T-cell (primary cell): ENCODE data around the gene MYB. TPM values are rescaled to one million over a fixed set of nuclear protein-coding genes. Genes with fewer than 3 reads are reported as not detected.

Experiments used
- ATAC-seq, 4 experiments: fragments of 200-7000 bp in 3 of 4; fragments of 150-1000 bp in 1 of 4; cut with Tn5 transposase; replicated peaks in 1 of 4; 1 replicate in 3 of 4; 2 replicates in 1 of 4; pipeline ENCODE4 v1.10.0; 2021; ENCODE audit warnings: moderate library complexity in 3 of 4, mild to moderate bottlenecking in 2 of 4, moderate number of reproducible peaks in 1 of 4
- CTCF ChIA-PET, 2 donors: fragments of 300-600 bp; sonication (Branson Sonifier 250); formaldehyde crosslinking; loops; one replicate each; lab custom pipeline; 2022; ENCODE audit warnings: antibody characterized with exemption in 2 of 2; lab: Charles Lee
- POLR2A ChIA-PET, 2 donors: fragments of 300-600 bp; sonication (Branson Sonifier 250); formaldehyde crosslinking; loops; one replicate each; lab custom pipeline; 2022; ENCODE audit warnings: antibody characterized with exemption in 2 of 2; lab: Charles Lee
- DNase-seq, 35 experiments: peaks; one replicate each; pipeline versions ENCODE4 v3.0.0 to v3.0.0-alpha.2; 2013 to 2023
- H3K27ac ChIP-seq: one replicate; pipeline ENCODE4 v1.5.1; 2013; ENCODE audit warnings: low read length
- H3K27me3 ChIP-seq, 2 experiments: replicated peaks in 1 of 2; 1 replicate in 1 of 2; 2 replicates in 1 of 2; pipeline versions ENCODE4 v1.6.1 to v1.7.0; 2013; ENCODE audit warnings: low read length in 1 of 2, mixed read lengths in 1 of 2; ENCODE audit not compliant: control insufficient read depth in 2 of 2, insufficient read depth in 2 of 2; ENCODE audit errors: extremely low read depth in 1 of 2
- H3K36me3 ChIP-seq, 2 donors: 1 replicate in 1 of 2; 2 replicates in 1 of 2; pipeline versions ENCODE4 v1.6.1 to v1.7.0; 2013; ENCODE audit warnings: low read length in 1 of 2; ENCODE audit not compliant: control insufficient read depth in 2 of 2, insufficient read depth in 1 of 2; ENCODE audit errors: extremely low read depth in 1 of 2
- H3K4me1 ChIP-seq, 2 experiments: 1 replicate in 1 of 2; 2 replicates in 1 of 2; pipeline versions ENCODE4 v1.6.1 to v1.7.0; 2013; ENCODE audit warnings: low read length in 2 of 2, mixed read lengths in 1 of 2; ENCODE audit not compliant: insufficient read depth in 2 of 2, control insufficient read depth in 1 of 2; ENCODE audit errors: extremely low read depth in 1 of 2
- H3K4me3 ChIP-seq, 2 donors: 1 replicate in 1 of 2; 2 replicates in 1 of 2; pipeline versions ENCODE4 v1.5.1 to v1.7.0; 2013; ENCODE audit warnings: mild to moderate bottlenecking in 2 of 2, low read length in 1 of 2, moderate library complexity in 1 of 2; ENCODE audit not compliant: control insufficient read depth in 1 of 2; ENCODE audit errors: extremely low read depth in 1 of 2
- H3K9me3 ChIP-seq: 2 replicates; pipeline ENCODE4 v1.7.0; 2013
- H3K27ac Mint-ChIP-seq, 2 donors: one replicate each; pipeline ENCODE4 v1.8.0; 2020 to 2021; ENCODE audit warnings: mild to moderate bottlenecking in 2 of 2, mixed read lengths in 2 of 2
- H3K27me3 Mint-ChIP-seq, 2 donors: one replicate each; pipeline ENCODE4 v1.8.0; 2021 to 2022; ENCODE audit warnings: mixed read lengths in 2 of 2
- H3K36me3 Mint-ChIP-seq: one replicate; pipeline ENCODE4 v1.8.0; 2021; ENCODE audit warnings: mixed read lengths
- H3K4me1 Mint-ChIP-seq, 3 donors: one replicate each; pipeline ENCODE4 v1.8.0; 2020 to 2022; ENCODE audit warnings: mixed read lengths in 3 of 3, mild to moderate bottlenecking in 1 of 3
- H3K4me3 Mint-ChIP-seq, 3 donors: one replicate each; pipeline ENCODE4 v1.8.0; 2020 to 2022; ENCODE audit warnings: mild to moderate bottlenecking in 3 of 3, mixed read lengths in 3 of 3, moderate library complexity in 3 of 3
- H3K9me3 Mint-ChIP-seq, 3 donors: one replicate each; pipeline ENCODE4 v1.8.0; 2020 to 2022; ENCODE audit warnings: mixed read lengths in 3 of 3
- WGBS: methylation state at CpG from one replicate; pipeline ENCODE4 v1.1.5; 2013; ENCODE audit warnings: missing lambda C conversion rate; ENCODE audit not compliant: insufficient coverage; 5-methylcytosine and 5-hydroxymethylcytosine counted together
- total RNA-seq, 35 experiments: library from RNA in 6 of 35; stranded (reverse) in 6 of 35; fragments of 120-200 nt in 1 of 35; gene quantifications; one replicate each; pipeline versions ENCODE4 v1.2.1 to v1.2.4 and lab custom pipeline; 2013 to 2026

MYB gene
- total RNA-seq, 5 donors from 2014 or later (not counting 1 experiment from before 2014, with no cell fraction given), result 4.4 to 23.9 (median 17.1) TPM

GRCh38 chr6:135250234-135250633 is 69.1 kb downstream of the MYB start:
- no peak for ATAC-seq
- no peaks in the 10 kb centered on the region for H3K36me3 Mint-ChIP-seq
- H3K4me3 Mint-ChIP-seq, result no peak overlapping the region
- H3K4me3 ChIP-seq, result no peak overlapping the region
- no peaks in the 10 kb centered on the region for H3K36me3 ChIP-seq
- no peak overlapping the region for H3K27ac Mint-ChIP-seq
- no peak overlapping the region for H3K27ac ChIP-seq
- no peaks in the 10 kb centered on the region for H3K9me3 ChIP-seq
- H3K9me3 Mint-ChIP-seq, result no peaks in the 10 kb centered on the region
- no peaks in the 10 kb centered on the region for H3K4me1 Mint-ChIP-seq
- no peak for DNase-seq
- H3K27me3 Mint-ChIP-seq, result no peaks in the 10 kb centered on the region
- no peaks in the 10 kb centered on the region for H3K27me3 ChIP-seq
- POLR2A ChIA-PET, result no interaction called here
- H3K4me1 ChIP-seq, result no peaks in the 10 kb centered on the region
- CTCF ChIA-PET, result no interaction called here
- WGBS, result 79% methylated on average over 3 of the region's 9 CpGs

- Mint-ChIP-seq H3K27me3 (peaks cover 0 to 2% of the 10 kb centered on the region in 2 donors), H3K36me3 (no peaks in the 10 kb centered on the region), H3K9me3 (no peaks in the 10 kb centered on the region), H3K4me1 (no peaks in the 10 kb centered on the region), H3K4me3 (no peak overlapping the region), H3K27ac (peak overlapping the region in 1 of 2 donors; percentile 16)
- WGBS, result 100% methylated on average over 3 of the region's 9 CpGs
- Histone ChIP-seq H3K4me3 (no peak overlapping the region), H3K36me3 (no peaks in the 10 kb centered on the region), H3K9me3 (no peaks in the 10 kb centered on the region), H3K27me3 (no peaks in the 10 kb centered on the region), H3K4me1 (no peaks in the 10 kb centered on the region), H3K27ac (no peak overlapping the region)
- ChIA-PET CTCF (no interaction called here), POLR2A (no interaction called here)
- ATAC-seq, result no peak
- DNase-seq, result no peak
Observed at GRCh38 chr6:135250751-135251497, 69.8 kb downstream of the MYB start.

- Histone ChIP-seq H3K4me3 (no peak overlapping the region), H3K27ac (no peak overlapping the region), H3K9me3 (no peaks in the 10 kb centered on the region), H3K4me1 (no peaks in the 10 kb centered on the region), H3K27me3 (no peaks in the 10 kb centered on the region), H3K36me3 (no peaks in the 10 kb centered on the region)
- Mint-ChIP-seq H3K36me3 (no peaks in the 10 kb centered on the region), H3K9me3 (no peaks in the 10 kb centered on the region), H3K27me3 (peaks cover 0 to 3% of the 10 kb centered on the region in 2 donors), H3K4me1 (no peaks in the 10 kb centered on the region), H3K27ac (peak overlapping the region in 1 of 2 donors; percentile 16), H3K4me3 (no peak overlapping the region)
- WGBS, result 78% methylated on average over 8 of the region's 13 CpGs
- POLR2A ChIA-PET, result no interaction called here
- CTCF ChIA-PET, result no interaction called here
- ATAC-seq (no peak), DNase-seq (no peak)
Observed at GRCh38 chr6:135251498-135252441, 70.7 kb downstream of the MYB start.

GRCh38 chr6:135254471-135254870 is 73.4 kb downstream of the MYB start:
- peaks cover 0 to 3% of the 10 kb centered on the region in 2 donors for H3K27me3 Mint-ChIP-seq

GRCh38 chr6:135256866-135257265 is 75.8 kb downstream of the MYB start:
- Mint-ChIP-seq H3K4me1 (no peaks in the 10 kb centered on the region), H3K36me3 (no peaks in the 10 kb centered on the region), H3K9me3 (no peaks in the 10 kb centered on the region), H3K27ac (no peak overlapping the region), H3K27me3 (peaks cover 0 to 3% of the 10 kb centered on the region in 2 donors), H3K4me3 (no peak overlapping the region)
- ChIA-PET CTCF (no interaction called here), POLR2A (interaction anchor here in 1 of 2 donors (0.6 to 1.1 kb wide), 2 partner anchors 12 to 68 kb away, joined by 3 to 9 read pairs; no protein-coding TSS in a partner anchor)
- H3K4me1 ChIP-seq, result no peaks in the 10 kb centered on the region
- DNase-seq (no peak), ATAC-seq (no peak)
- WGBS, result 100% methylated on average over 1 of the region's 4 CpGs
- H3K4me3 ChIP-seq, result no peak overlapping the region
- H3K27ac ChIP-seq, result no peak overlapping the region
- peaks cover 0 to 3% of the 10 kb centered on the region in 2 experiments for H3K27me3 ChIP-seq
- no peaks in the 10 kb centered on the region for H3K36me3 ChIP-seq
- H3K9me3 ChIP-seq, result no peaks in the 10 kb centered on the region

More at GRCh38 chr6:135254471-135254870, 73.4 kb downstream of the MYB start:
- Histone ChIP-seq H3K4me1 (no peaks in the 10 kb centered on the region), H3K9me3 (no peaks in the 10 kb centered on the region), H3K27me3 (no peaks in the 10 kb centered on the region), H3K36me3 (no peaks in the 10 kb centered on the region), H3K4me3 (no peak overlapping the region), H3K27ac (no peak overlapping the region)
- ATAC-seq (peak in 1 of 4 experiments; percentile 27), DNase-seq (no peak)
- H3K27ac Mint-ChIP-seq, result no peak overlapping the region
- H3K9me3 Mint-ChIP-seq, result no peaks in the 10 kb centered on the region
- ChIA-PET POLR2A (no interaction called here), CTCF (no interaction called here)
- H3K4me3 Mint-ChIP-seq, result no peak overlapping the region
- no peaks in the 10 kb centered on the region for H3K36me3 Mint-ChIP-seq
- no peaks in the 10 kb centered on the region for H3K4me1 Mint-ChIP-seq
- no CpG with 5 or more reads among the region's 1 CpG for WGBS

GRCh38 chr6:135257631-135258405 is 76.7 kb downstream of the MYB start:
- ChIA-PET CTCF (no interaction called here), POLR2A (interaction anchor here in 1 of 2 donors (1.1 kb wide), 1 partner anchor 11 kb away, joined by 9 read pairs; no protein-coding TSS in a partner anchor)
- peaks cover 0 to 3% of the 10 kb centered on the region in 2 experiments for H3K27me3 ChIP-seq
- Mint-ChIP-seq H3K27ac (no peak overlapping the region), H3K4me3 (no peak overlapping the region), H3K4me1 (no peaks in the 10 kb centered on the region), H3K9me3 (no peaks in the 10 kb centered on the region), H3K27me3 (peaks cover 0 to 3% of the 10 kb centered on the region in 2 donors), H3K36me3 (no peaks in the 10 kb centered on the region)
- no peaks in the 10 kb centered on the region for H3K4me1 ChIP-seq
- no peaks in the 10 kb centered on the region for H3K9me3 ChIP-seq
- no peak overlapping the region for H3K27ac ChIP-seq
- DNase-seq (peak in 1 of 35 experiments; percentile 20), ATAC-seq (no peak)
- WGBS, result no CpG with 5 or more reads among the region's 2 CpGs
- H3K4me3 ChIP-seq, result no peak overlapping the region
- H3K36me3 ChIP-seq, result no peaks in the 10 kb centered on the region
